HG03095 (cell line): ENCODE results near the gene NTRK1.

Experiments used
- ATAC-seq: cut with Tn5 transposase; IDR thresholded peaks from one replicate; pipeline ENCODE4 v1.9.1; 2021; ENCODE audit warnings: moderate library complexity; ENCODE audit not compliant: unreplicated experiment

NTRK1 gene

GRCh38 chr1:156854634-156855033, 6.0 kb upstream of the NTRK1 start:
- no peak for ATAC-seq

GRCh38 chr1:156856282-156856785, 4.3 kb upstream of the NTRK1 start:
- ATAC-seq, result no peak

GRCh38 chr1:156857532-156857931, 3.1 kb upstream of the NTRK1 start:
- ATAC-seq, result no peak

GRCh38 chr1:156858555-156858956, 2.1 kb upstream of the NTRK1 start:
- ATAC-seq, result no peak

GRCh38 chr1:156858959-156859522, 1.6 kb upstream of the NTRK1 start, which contains the start of gene INSRR:
INSRR (minus strand) TSS chr1:156859117; CDS start chr1:156858621, 496 bp downstream.
- no peak for ATAC-seq

GRCh38 chr1:156859523-156860112, 1.0 kb upstream of the NTRK1 start:
- no peak for ATAC-seq

GRCh38 chr1:156860113-156860627, 495 bp upstream of the NTRK1 start:
- no peak for ATAC-seq

GRCh38 chr1:156862584-156862983, 1.9 kb downstream of the NTRK1 start:
- ATAC-seq, result no peak

- ATAC-seq, result no peak
Measured at GRCh38 chr1:156862997-156863599, 2.4 kb downstream of the NTRK1 start.

GRCh38 chr1:156863631-156864030, 3.0 kb downstream of the NTRK1 start:
- ATAC-seq, result no peak

- ATAC-seq, result no peak
Measured at GRCh38 chr1:156864796-156865195, 4.1 kb downstream of the NTRK1 start.

- ATAC-seq, result no peak
Measured at GRCh38 chr1:156865258-156865657, 4.6 kb downstream of the NTRK1 start.

GRCh38 chr1:156865865-156866248, 5.2 kb downstream of the NTRK1 start:
- no peak for ATAC-seq

- ATAC-seq, result no peak
Measured at GRCh38 chr1:156866249-156866909, 5.7 kb downstream of the NTRK1 start.

GRCh38 chr1:156868341-156868740, 7.7 kb downstream of the NTRK1 start:
- no peak for ATAC-seq

- no peak for ATAC-seq
Measured at GRCh38 chr1:156869455-156869854, 8.8 kb downstream of the NTRK1 start.

- no peak for ATAC-seq
Measured at GRCh38 chr1:156873659-156874058, 13.0 kb downstream of the NTRK1 start.

- ATAC-seq, result no peak
Measured at GRCh38 chr1:156874142-156874541, 13.5 kb downstream of the NTRK1 start.

GRCh38 chr1:156874572-156875340, 14.1 kb downstream of the NTRK1 start:
- ATAC-seq, result no peak

GRCh38 chr1:156875341-156875615, 14.6 kb downstream of the NTRK1 start:
- ATAC-seq, result no peak

GRCh38 chr1:156876281-156876680, 15.6 kb downstream of the NTRK1 start:
- no peak for ATAC-seq
